Measurements from ENCODE around the gene FRMD4A. TPM values are rescaled to one million over a fixed set of nuclear protein-coding genes. Genes with fewer than 3 reads are reported as not detected.
A peak's percentile ranks its signal among the peaks of the same experiment; 100 is the strongest.

The FRMD4A gene
- total and polyA plus RNA-seq, 12 donors = 9.1 to 29.6 (median 14.6) TPM

DNA sequence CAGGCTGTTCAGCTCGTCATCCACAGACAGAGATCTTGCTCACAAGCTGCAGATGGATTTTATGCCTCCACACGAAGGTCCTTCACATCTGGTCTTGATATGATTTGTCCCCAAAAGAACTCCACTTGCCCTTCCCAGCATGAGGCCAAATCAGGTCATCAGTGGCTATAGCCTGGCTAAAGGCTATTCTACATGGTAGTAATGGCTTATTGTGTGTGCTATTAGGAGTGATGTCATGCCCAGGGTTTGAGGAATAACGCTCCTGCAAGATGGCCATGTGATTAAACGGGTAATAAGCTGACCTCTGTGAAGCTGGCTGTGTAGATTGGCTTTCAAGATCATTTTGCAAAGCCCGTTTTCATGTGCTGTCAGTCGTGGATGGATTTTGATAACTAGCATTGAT, 313.8 kb downstream of the FRMD4A start:
- Histone ChIP-seq H3K36me3 (replicated peaks in 1 of 2) (no peaks in the 10 kb centered on the region), H3K27me3 (no peaks in the 10 kb centered on the region), H3K4me1 (replicated peaks in 1 of 2) (peaks cover 0 to 5% of the 10 kb centered on the region in 2 donors), H3K4me3 (no peak overlapping the region), H3K9me3 (replicated peaks in 1 of 3) (no peaks in the 10 kb centered on the region), H3K27ac (peak overlapping the region in 1 of 5 donors; percentile 63)
- intact Hi-C loops (cut with DNase I) = no loop called here
- no peak for DNase-seq
- TF ChIP-seq, protein P1, sequence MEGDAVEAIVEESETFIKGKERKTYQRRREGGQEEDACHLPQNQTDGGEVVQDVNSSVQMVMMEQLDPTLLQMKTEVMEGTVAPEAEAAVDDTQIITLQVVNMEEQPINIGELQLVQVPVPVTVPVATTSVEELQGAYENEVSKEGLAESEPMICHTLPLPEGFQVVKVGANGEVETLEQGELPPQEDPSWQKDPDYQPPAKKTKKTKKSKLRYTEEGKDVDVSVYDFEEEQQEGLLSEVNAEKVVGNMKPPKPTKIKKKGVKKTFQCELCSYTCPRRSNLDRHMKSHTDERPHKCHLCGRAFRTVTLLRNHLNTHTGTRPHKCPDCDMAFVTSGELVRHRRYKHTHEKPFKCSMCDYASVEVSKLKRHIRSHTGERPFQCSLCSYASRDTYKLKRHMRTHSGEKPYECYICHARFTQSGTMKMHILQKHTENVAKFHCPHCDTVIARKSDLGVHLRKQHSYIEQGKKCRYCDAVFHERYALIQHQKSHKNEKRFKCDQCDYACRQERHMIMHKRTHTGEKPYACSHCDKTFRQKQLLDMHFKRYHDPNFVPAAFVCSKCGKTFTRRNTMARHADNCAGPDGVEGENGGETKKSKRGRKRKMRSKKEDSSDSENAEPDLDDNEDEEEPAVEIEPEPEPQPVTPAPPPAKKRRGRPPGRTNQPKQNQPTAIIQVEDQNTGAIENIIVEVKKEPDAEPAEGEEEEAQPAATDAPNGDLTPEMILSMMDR (IDR thresholded peaks at IDR 0.05) = no peak
- no peak for TF ChIP-seq POLR2A (IDR thresholded peaks at IDR 0.05)
- WGBS, 4 donors = 54 to 76% (median 69%) methylated on average over 6 of the region's 6 CpGs

DNA sequence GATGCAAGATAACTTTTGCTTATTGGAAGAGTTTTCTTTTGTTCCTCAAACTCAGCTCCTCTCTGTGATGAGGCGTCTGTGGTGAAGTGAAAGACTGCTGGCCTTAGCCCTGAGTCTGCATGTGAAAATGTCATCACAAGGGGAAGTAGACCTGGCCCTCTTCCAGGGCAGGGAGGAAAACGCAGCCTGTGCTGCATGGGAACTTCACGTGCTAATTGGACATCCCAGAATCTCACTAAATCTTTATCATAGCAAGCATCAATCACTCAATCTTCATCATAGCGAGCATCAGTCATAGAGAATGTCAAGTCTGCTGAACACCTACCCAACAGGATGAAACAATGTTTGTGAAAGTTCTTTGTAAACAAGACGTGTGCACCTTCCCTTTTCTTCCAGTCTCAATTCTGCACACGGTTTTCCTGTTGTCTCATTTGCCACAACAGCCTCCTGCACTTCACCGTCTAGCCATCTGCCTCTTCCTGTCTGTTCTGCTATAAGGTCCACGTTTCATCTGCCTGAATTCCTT, 314.6 kb downstream of the FRMD4A start:
- no peak for TF ChIP-seq POLR2A (IDR thresholded peaks at IDR 0.05)
- TF ChIP-seq, protein P1 (IDR thresholded peaks at IDR 0.05) = no peak
- Histone ChIP-seq H3K27ac (peak overlapping the region in 2 of 5 donors; percentile 47 to 63), H3K4me1 (replicated peaks in 1 of 2) (peaks cover 0 to 5% of the 10 kb centered on the region in 2 donors), H3K36me3 (replicated peaks in 1 of 2) (no peaks in the 10 kb centered on the region), H3K4me3 (no peak overlapping the region), H3K27me3 (no peaks in the 10 kb centered on the region), H3K9me3 (replicated peaks in 1 of 3) (no peaks in the 10 kb centered on the region)
- 36 to 50% (median 42%) methylated on average over 8 of the region's 8 CpGs for WGBS, 4 donors
- peak; percentile 50 to 80 (median 66) for DNase-seq
- intact Hi-C loops (cut with DNase I) = no loop called here

DNA sequence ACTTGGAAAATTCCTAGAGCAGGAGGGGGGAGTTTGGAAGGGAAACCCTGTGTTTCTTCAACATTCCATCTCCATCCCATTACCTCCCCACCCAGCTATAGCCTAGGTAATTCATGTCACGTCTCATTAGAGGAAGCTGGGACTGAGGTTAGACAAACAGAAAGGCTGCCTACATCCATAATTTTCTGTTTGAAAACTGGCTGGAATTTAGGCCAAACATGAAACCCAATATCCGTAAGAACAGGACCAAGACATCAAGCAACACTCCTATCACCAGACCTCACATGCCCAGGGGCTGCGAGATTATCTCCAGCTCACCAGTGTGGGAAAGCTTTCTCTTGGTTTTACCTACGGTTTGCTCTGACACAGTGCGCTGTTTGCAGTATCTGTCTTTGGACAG, 316.3 kb downstream of the FRMD4A start:
- Histone ChIP-seq H3K27me3 (no peaks in the 10 kb centered on the region), H3K27ac (no peak overlapping the region), H3K4me3 (no peak overlapping the region), H3K36me3 (replicated peaks in 1 of 2) (no peaks in the 10 kb centered on the region), H3K9me3 (replicated peaks in 1 of 3) (no peaks in the 10 kb centered on the region), H3K4me1 (replicated peaks in 1 of 2) (peaks cover 0 to 5% of the 10 kb centered on the region in 2 donors)
- DNase-seq = no peak
- 76 to 89% (median 82%) methylated on average over 5 of the region's 5 CpGs for WGBS, 4 donors
- TF ChIP-seq POLR2A (IDR thresholded peaks at IDR 0.05) = no peak
- TF ChIP-seq, protein P1 (IDR thresholded peaks at IDR 0.05) = no peak
- intact Hi-C loops (cut with DNase I) = no loop called here

GRCh38 chr10:14010769-14011574, 319.8 kb downstream of the FRMD4A start:
- Histone ChIP-seq H3K27me3 (no peaks in the 10 kb centered on the region), H3K4me1 (replicated peaks in 1 of 2) (peaks cover 0 to 14% of the 10 kb centered on the region in 2 donors), H3K36me3 (replicated peaks in 1 of 2) (no peaks in the 10 kb centered on the region), H3K9me3 (replicated peaks in 1 of 3) (no peaks in the 10 kb centered on the region), H3K4me3 (no peak overlapping the region), H3K27ac (no peak overlapping the region)
- intact Hi-C loops (cut with DNase I) = no loop called here
- WGBS, 4 donors = 61 to 83% (median 72%) methylated on average over 5 of the region's 5 CpGs
- TF ChIP-seq, protein P1 (IDR thresholded peaks at IDR 0.05) = no peak
- TF ChIP-seq POLR2A (IDR thresholded peaks at IDR 0.05) = no peak
- no peak for DNase-seq
